Smooth muscle cell of the brain vasculature (primary cell): Measurements from ENCODE around the gene TASOR.
A peak's percentile ranks its signal among the peaks of the same experiment; 100 is the strongest.

ENCODE experiments used
- DNase-seq: peaks from one replicate; pipeline ENCODE4 v3.0.0-alpha.2; 2012; ENCODE audit warnings: low read depth, low spot score

TASOR gene

GRCh38 chr3:56688191-56688590, 5.1 kb upstream of the TASOR start:
- no peak for DNase-seq

- no peak for DNase-seq
These were observed 964 bp upstream of the TASOR start for GRCh38 chr3:56684029-56684428.

- DNase-seq, result peak; percentile 15
These were observed 473 bp downstream of the TASOR start for GRCh38 chr3:56682462-56683121.

GRCh38 chr3:56681984-56682461, 1.0 kb downstream of the TASOR start:
- DNase-seq, result peak; percentile 37

- DNase-seq, result no peak
These were observed 2.9 kb downstream of the TASOR start for GRCh38 chr3:56680054-56680580.

GRCh38 chr3:56677286-56677685, 5.8 kb downstream of the TASOR start:
- DNase-seq, result no peak

- DNase-seq, result no peak
These were observed 9.1 kb downstream of the TASOR start for GRCh38 chr3:56673781-56674457.

GRCh38 chr3:56667973-56668579, 15.0 kb downstream of the TASOR start:
- no peak for DNase-seq

- DNase-seq, result no peak
These were observed 18.2 kb downstream of the TASOR start for GRCh38 chr3:56664823-56665222.

GRCh38 chr3:56655709-56656108, 27.4 kb downstream of the TASOR start:
- DNase-seq, result no peak

GRCh38 chr3:56654460-56654859, 28.6 kb downstream of the TASOR start:
- no peak for DNase-seq

- DNase-seq, result no peak
These were observed 37.7 kb downstream of the TASOR start for GRCh38 chr3:56645407-56645806.

- DNase-seq, result no peak
These were observed 49.2 kb downstream of the TASOR start for GRCh38 chr3:56633602-56634535.
